ENCODE results near the gene LTBP1. TPM values are rescaled to one million over a fixed set of nuclear protein-coding genes. Genes with fewer than 3 reads are reported as not detected.

The LTBP1 gene
- total RNA-seq, 1 experiment from 2014 or later = 28.5 TPM

GRCh38 chr2:33081691-33082090 is 134.9 kb downstream of the LTBP1 start:
- peaks cover 0 to 6% (median 0%) of the 10 kb centered on the region in 3 experiments; a peak in 4 of 7 replicates for H3K36me3 Mint-ChIP-seq (ENCODE audit: insufficient read depth in 1 of 3, low read depth in 3 of 3)
- H3K4me2 ChIP-seq (ENCODE audit: insufficient read depth, insufficient read length, low read length) = no peak overlapping the region
- H2AK5ac ChIP-seq (ENCODE audit: insufficient read length, low read length) = no peak overlapping the region
- no peak overlapping the region for H4K5ac ChIP-seq (ENCODE audit: insufficient read length, low read depth, low read length)
- H3K9ac ChIP-seq (ENCODE audit: extremely low read depth, insufficient read length, low read length) = no peak overlapping the region
- H3K23me2 ChIP-seq (ENCODE audit: insufficient read length, low read depth, low read length, poor library complexity, severe bottlenecking) = no peaks in the 10 kb centered on the region
- H3K4ac ChIP-seq (ENCODE audit: low read depth, low read length) = no peak overlapping the region
- no peak overlapping the region for H2BK120ac ChIP-seq (ENCODE audit: low read depth, low read length, poor library complexity, severe bottlenecking)
- H3K79me2 ChIP-seq (ENCODE audit: insufficient read depth, low read length) = no peaks in the 10 kb centered on the region
- H2BK12ac ChIP-seq (ENCODE audit: insufficient read length, low read depth, low read length) = no peak overlapping the region
- no peaks in the 10 kb centered on the region for H3K9me3 Mint-ChIP-seq
- no peaks in the 10 kb centered on the region for H3K79me1 ChIP-seq (ENCODE audit: insufficient read depth, low read depth, low read length, poor library complexity, severe bottlenecking)
- H3K23ac ChIP-seq (ENCODE audit: insufficient read length, low read depth, low read length) = no peak overlapping the region
- no CpG with 5 or more reads among the region's 7 CpGs for WGBS (ENCODE audit: extremely low coverage, insufficient read length, low lambda C conversion rate)
- no peak overlapping the region for H4K8ac ChIP-seq (replicated peaks; ENCODE audit: insufficient read length, low read depth, low read length)
- peaks cover 4% of the 10 kb centered on the region; the same call in 1 of the 2 replicates for H3K27me3 ChIP-seq (ENCODE audit: insufficient read depth, low read length)
- peaks cover 13 to 19% of the 10 kb centered on the region in 2 experiments for H3K4me1 Mint-ChIP-seq
- H2BK15ac ChIP-seq (ENCODE audit: low read depth, low read length) = no peak overlapping the region
- no peak overlapping the region for H3K4me3 Mint-ChIP-seq
- no peak overlapping the region for H3K18ac ChIP-seq (ENCODE audit: insufficient read length, low read depth, low read length)
- no peak overlapping the region for H2BK20ac ChIP-seq (ENCODE audit: low read depth, low read length, poor library complexity, severe bottlenecking)
- H2AFZ ChIP-seq (ENCODE audit: low read length) = no peak overlapping the region
- no peak overlapping the region for H3T11ph ChIP-seq (ENCODE audit: low read length)
- no peaks in the 10 kb centered on the region for H4K20me1 ChIP-seq (ENCODE audit: control insufficient read depth, insufficient read depth, insufficient read length)
- H3K14ac ChIP-seq (ENCODE audit: insufficient read depth, low read length) = no peak overlapping the region
- DNase-seq = no peak
- no peak overlapping the region for H3K56ac ChIP-seq (ENCODE audit: insufficient read length, low read depth, low read length)
- no peak overlapping the region for H4K91ac ChIP-seq (ENCODE audit: insufficient read length, low read depth, low read length)
- no peak overlapping the region for H3K27ac ChIP-seq (ENCODE audit: insufficient read length, low read depth, low read length)
- H2BK5ac ChIP-seq (ENCODE audit: insufficient read length, low read length) = no peak overlapping the region
- no peak overlapping the region for H3K27ac Mint-ChIP-seq
- TF ChIP-seq CTCF (conservative IDR thresholded peaks at IDR 0.05) = no peak
- H3K27me3 Mint-ChIP-seq (ENCODE audit: low read depth) = peaks cover 49% of the 10 kb centered on the region
- no peaks in the 10 kb centered on the region for H3K4me1 ChIP-seq (ENCODE audit: insufficient read depth, low read length)
- H3K9me3 ChIP-seq (ENCODE audit: control insufficient read depth, low read depth, low read length) = no peaks in the 10 kb centered on the region
